GM21786 (cell line): ENCODE measurements around the gene STON1.
"Not testable (repeated sequence)": the region's sequence is repeated elsewhere in the genome, so short reads cannot be mapped to it uniquely, and the experiment has no call there.

Source experiments
- ATAC-seq: cut with Tn5 transposase; IDR thresholded peaks from one replicate; pipeline ENCODE4 v1.9.1; 2021; ENCODE audit not compliant: unreplicated experiment

Gene STON1

DNA sequence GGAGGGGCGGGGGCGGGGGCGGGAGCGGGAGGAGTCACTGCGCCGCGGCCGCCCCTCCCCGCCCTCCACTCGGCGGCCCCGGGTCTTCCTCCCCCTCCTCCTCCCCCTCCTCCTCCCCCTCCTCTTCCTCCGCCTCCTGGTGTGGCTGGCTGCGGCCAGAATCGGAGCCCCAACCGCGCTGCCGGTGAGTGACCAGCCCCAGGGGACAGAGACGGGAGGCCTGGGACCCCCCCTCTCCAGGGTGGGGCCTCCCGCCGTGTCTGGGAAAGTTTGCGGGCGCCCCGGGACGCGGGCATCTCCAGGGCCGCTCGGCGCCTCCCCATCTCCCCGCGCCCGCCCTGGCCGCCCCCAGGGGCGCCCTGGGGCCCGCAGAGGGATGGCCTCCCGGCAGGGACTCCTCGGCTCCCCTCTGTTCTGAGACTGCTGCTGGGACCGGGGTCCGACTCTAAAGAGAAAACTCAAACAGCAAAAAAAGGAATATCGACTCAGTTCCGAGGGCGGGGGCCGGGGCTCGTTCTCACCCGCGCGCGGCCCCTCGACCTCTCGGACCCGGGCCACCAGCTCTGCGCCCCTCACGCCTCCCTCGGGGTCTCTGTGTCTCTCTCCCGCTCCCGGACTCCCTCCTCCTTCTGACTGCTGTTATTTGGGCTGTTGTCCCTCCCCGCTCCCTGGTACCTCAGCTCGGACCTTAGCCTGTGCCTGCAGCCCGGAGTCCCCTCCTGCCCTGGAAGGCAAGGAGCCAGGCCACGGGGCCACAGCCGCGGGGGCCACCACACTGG lies at the start of gene STON1:
STON1 (plus strand) TSS at position 122 of the 779 bp plus-strand sequence. CDS start 50,480 bp downstream, outside the sequence.
- ATAC-seq: no peak

GRCh38 chr2:48480526-48480925 lies 49.4 kb upstream of the STON1 start:
- ATAC-seq: no peak

GRCh38 chr2:48482313-48482712 lies 47.6 kb upstream of the STON1 start:
- no peak for ATAC-seq

- no peak for ATAC-seq
Observed at GRCh38 chr2:48482769-48483168, 47.2 kb upstream of the STON1 start.

DNA sequence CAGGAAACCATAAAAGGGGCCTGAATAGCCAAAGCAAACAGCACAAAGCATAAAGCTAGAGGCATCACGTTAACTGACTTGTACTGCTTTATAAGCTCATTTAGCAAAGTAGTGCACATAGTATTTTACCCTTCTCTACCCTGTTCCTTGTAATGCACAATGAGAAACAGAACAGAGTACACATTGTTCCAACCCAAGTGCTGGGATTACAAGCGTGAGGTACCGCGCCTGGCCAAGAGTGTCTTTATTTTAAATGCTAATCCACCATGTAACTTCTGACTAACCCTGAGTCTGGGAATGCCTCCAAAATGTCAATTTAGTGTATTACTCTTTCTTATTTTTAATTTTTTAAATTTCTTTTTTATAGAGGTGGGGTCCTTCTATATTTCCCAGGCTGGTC lies 46.4 kb upstream of the STON1 start:
- no peak for ATAC-seq

DNA sequence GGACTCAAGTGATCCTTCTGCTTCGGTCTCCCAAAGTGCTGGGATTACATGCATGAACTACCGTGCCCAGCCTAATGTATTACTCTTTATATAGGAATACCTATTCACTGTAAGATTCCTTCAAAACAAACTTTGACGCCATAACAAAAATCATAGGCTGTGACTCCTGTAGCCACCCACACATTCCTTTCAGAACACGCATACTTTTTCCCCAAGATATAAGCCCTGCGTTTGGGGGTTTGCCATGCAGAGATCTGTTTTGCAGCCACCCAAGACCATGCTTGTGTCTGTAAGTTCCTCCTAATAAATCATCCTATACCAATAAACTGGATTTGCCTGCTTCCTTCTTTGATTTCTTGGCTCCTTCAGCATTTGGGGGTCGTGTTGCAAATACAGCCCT lies 46.0 kb upstream of the STON1 start:
- ATAC-seq: no peak

DNA sequence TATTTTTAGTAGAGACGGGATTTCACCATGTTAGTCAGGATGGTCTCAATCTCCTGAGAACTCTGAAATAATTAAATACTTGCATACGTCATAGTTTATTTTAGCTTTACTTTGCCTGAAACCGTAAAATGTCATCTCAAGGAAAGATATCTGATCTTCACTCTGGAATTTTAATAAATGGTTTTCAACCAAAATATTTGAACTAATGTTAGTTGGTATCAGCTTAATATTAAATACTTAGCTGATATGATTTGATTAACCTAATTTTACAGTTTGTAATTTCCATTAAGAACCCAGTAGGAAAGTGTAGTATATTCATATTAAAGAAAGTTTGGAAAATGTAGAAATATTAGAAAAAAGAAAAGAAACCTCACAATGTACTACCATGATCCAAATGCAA lies 41.4 kb upstream of the STON1 start:
- ATAC-seq: no peak

DNA sequence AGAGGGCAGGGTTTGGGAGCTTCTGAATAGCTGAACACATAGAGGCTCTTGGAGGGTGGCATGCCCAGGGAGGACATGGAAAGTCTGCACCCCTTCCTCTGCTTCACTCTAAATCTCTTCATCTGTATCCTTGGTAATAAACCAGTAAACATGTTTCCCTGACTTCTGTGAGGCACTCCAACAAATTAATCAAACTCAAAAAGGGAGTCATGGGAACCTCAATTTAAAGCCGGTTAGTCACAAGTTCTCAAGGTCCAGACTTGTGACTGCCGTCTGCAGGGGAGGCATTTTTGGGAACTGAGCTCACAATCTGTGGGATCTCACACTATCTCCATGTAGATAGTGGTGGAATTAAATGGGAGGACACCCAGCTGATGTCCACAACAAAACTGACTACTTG lies 33.1 kb upstream of the STON1 start:
- no peak for ATAC-seq

GRCh38 chr2:48504647-48505327 lies 25.2 kb upstream of the STON1 start:
- no peak for ATAC-seq

GRCh38 chr2:48507111-48507510 lies 22.8 kb upstream of the STON1 start:
- no peak for ATAC-seq

- no peak for ATAC-seq
Observed at GRCh38 chr2:48508461-48509124, 21.4 kb upstream of the STON1 start.

DNA sequence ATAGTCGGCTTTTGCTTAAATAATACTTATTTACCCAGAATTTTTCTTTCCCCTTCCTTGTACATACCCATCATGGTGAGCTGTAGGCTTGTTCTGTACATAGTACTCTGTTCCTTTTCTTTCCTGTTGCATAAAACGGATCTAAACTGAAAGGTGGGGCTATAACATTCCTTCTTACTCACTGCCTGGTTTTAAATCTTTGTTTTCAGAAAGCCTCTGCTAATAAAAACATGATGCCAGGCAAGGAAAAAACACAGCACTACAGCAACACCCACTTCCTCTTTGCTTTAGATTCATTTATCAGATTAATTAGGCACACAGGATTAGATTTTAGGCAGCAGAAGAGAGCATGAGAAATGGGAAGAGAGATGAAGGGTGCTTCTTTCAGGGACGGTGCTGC lies 19.6 kb upstream of the STON1 start:
- ATAC-seq: no peak

DNA sequence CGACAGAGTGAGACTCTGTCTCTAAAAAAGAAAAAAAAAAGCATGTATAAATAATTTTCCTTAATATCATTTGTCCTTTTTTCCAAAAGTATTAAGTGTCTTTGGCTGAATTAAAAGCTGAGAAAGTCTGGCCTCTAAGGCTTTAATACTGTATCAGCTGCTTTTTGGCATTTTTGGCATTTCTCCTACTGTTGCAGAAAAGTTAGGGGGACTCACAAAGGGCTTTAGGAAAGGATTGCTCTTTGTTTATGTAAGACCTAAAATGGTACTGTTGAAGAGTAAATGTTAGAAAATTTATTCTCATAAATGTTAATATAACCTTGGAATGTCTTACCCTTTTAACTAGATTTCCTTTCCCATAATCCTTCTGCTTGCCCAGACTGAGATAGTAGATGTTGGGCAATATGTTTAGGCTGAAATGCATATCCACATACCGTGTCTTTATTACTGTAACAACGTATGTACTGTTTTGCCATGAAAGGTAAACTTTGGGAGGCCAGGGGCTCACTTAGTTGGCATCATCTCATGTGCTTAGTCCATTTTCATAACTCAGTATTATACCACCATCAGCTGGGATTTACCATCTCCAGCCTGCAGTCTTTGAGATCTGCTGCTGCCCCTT lies 18.0 kb upstream of the STON1 start:
- no peak for ATAC-seq

GRCh38 chr2:48512571-48512970 lies 17.4 kb upstream of the STON1 start:
- no peak for ATAC-seq

- ATAC-seq: no peak
Observed at GRCh38 chr2:48514348-48515003, 15.5 kb upstream of the STON1 start.

- ATAC-seq: no peak
Observed at GRCh38 chr2:48515513-48515985, 14.4 kb upstream of the STON1 start.

GRCh38 chr2:48519593-48519992 lies 10.4 kb upstream of the STON1 start:
- no peak for ATAC-seq

GRCh38 chr2:48524756-48525155 lies 5.2 kb upstream of the STON1 start:
- ATAC-seq: not testable (repeated sequence)

DNA sequence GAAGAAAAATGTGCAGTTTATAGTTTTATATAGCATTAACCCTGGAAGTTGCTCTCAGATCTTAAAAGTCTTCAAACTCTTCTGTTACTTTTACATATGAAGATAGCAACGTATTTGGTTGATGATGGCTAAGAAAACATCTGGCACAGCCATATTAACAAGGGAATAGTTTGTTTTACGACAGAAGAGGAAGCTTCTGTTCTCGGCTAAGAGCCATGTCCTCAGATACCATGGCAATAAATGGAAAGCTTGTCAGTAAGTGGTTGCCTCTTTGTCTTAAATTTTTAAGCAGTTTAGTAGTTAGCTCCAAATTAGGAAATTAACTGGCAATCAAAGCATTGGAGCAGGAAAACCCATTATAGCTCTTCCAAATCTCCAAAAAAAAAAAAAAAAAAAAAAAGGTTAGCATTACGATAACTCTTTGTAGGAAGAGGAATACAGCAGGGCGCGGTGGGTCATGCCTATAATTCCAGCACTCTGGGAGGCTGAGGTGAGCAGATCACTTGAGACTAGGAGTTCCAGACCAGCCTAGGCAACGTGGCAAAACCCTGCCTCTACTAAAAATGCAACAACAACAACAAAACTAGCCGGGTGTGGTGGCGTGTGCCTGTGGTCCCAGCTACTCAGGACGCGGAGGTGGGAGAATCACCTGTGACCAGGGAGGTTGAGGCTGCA lies 4.5 kb upstream of the STON1 start:
- ATAC-seq: no peak

DNA sequence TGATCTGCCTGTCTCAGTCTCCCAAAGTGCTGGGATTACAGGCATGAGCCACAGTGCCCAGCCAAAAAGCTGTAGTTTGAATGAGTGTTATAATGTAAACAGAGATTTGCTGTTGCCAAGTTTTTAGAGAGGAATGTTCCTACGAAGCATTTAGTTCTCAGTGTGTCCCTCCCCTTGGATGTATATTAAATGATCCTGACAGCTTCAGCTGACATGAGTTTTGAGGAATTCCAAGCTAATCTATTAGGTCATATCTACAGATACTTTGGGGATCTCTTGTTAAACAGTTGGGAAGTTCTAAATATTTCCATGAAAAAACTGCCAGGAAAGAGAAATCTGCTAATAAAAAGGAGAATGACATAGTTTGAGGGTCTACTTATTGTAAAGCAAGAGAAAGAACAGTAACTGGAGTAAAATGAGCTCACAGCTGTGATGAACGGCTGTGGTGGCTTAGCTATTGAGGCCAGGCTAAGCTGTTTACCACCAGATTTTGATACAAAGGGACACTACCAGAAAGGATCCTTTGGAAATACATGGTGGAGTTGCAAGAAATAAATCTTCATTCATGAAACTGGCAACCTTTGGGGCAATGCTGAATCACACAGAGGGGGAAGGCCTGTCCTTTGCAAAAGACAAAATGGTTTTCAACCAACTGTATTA lies 2.6 kb upstream of the STON1 start:
- ATAC-seq: no peak
